SU-DHL-6 (cell line): ENCODE data around the gene CKS1B.

Experiments
- CTCF ChIP-seq: fragments of 200-600 bp; sonication (generic); IDR thresholded peaks from one replicate; pipeline ENCODE4 v1.5.1; 2017; ENCODE audit warnings: antibody characterized with exemption, mild to moderate bottlenecking, low read length, moderate library complexity; ENCODE audit not compliant: insufficient read depth, poor library complexity, severe bottlenecking
- EZH2phosphoT487 ChIP-seq: fragments of 200-600 bp; sonication (generic), shearing (Covaris generic); conservative IDR thresholded peaks from 2 replicates; pipeline ENCODE4 v1.6.1; 2018; ENCODE audit warnings: mild to moderate bottlenecking, antibody characterized with exemption, low read length, moderate library complexity, mixed read lengths

GRCh38 chr1:155008015-155008941 is 33.8 kb downstream of the CKS1B start:
- TF ChIP-seq CTCF, result no peak
- no peak for TF ChIP-seq EZH2phosphoT487
